Measurements from ENCODE around the gene SH3D21.

- TF ChIP-seq, protein P1, sequence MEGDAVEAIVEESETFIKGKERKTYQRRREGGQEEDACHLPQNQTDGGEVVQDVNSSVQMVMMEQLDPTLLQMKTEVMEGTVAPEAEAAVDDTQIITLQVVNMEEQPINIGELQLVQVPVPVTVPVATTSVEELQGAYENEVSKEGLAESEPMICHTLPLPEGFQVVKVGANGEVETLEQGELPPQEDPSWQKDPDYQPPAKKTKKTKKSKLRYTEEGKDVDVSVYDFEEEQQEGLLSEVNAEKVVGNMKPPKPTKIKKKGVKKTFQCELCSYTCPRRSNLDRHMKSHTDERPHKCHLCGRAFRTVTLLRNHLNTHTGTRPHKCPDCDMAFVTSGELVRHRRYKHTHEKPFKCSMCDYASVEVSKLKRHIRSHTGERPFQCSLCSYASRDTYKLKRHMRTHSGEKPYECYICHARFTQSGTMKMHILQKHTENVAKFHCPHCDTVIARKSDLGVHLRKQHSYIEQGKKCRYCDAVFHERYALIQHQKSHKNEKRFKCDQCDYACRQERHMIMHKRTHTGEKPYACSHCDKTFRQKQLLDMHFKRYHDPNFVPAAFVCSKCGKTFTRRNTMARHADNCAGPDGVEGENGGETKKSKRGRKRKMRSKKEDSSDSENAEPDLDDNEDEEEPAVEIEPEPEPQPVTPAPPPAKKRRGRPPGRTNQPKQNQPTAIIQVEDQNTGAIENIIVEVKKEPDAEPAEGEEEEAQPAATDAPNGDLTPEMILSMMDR (IDR thresholded peaks at IDR 0.05; ENCODE audit: poor library complexity) = no peak
- TF ChIP-seq EZH2phosphoT487 (IDR thresholded peaks at IDR 0.05; ENCODE audit: low read depth, severe bottlenecking, unreplicated experiment) (no peak), EZH2 (IDR thresholded peaks at IDR 0.05; ENCODE audit: borderline replicate concordance) (no peak)
Observed at GRCh38 chr1:36321119-36321951, 15.2 kb downstream of the SH3D21 start.

All from hepatocyte (in vitro differentiated cells).